HFF-Myc (cell line): ENCODE measurements around the gene CCDC83.

ENCODE experiments used
- DNase-seq: peaks from one replicate; pipeline ENCODE4 v3.0.0-alpha.2; 2011; ENCODE audit warnings: low read depth; ENCODE audit errors: extremely low read depth
- H3K4me3 ChIP-seq: replicated peaks from 2 replicates; pipeline ENCODE4 v1.5.1; 2011; ENCODE audit warnings: low read depth, mild to moderate bottlenecking, control low read depth, low read length
- TF ChIP-seq, protein P1 (sequence below): IDR thresholded peaks from 2 replicates; pipeline ENCODE4 v1.5.1; 2012; ENCODE audit warnings: mild to moderate bottlenecking, low read depth, low read length, control low read depth; ENCODE audit errors: missing control alignments

Gene CCDC83

DNA sequence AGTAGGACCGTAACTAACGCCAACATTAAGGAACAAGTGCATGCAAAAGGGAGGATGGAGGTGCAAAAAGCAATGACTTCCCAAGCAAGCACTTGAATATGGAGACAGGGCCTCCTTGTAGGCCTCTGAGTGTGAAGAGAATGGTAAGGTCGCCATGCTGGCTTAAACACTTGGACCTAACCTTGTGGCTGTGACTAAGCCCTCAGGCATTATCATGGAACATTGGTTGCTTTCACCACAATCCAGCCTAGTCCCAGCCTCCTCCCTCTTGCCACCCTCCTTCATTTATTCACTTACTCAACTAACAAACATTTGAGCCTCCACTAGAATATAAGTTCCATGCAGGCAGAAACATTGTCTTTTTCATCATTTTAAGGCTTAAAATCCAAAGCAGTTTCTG is 32.4 kb upstream of the CCDC83 start:
- TF ChIP-seq, protein P1, sequence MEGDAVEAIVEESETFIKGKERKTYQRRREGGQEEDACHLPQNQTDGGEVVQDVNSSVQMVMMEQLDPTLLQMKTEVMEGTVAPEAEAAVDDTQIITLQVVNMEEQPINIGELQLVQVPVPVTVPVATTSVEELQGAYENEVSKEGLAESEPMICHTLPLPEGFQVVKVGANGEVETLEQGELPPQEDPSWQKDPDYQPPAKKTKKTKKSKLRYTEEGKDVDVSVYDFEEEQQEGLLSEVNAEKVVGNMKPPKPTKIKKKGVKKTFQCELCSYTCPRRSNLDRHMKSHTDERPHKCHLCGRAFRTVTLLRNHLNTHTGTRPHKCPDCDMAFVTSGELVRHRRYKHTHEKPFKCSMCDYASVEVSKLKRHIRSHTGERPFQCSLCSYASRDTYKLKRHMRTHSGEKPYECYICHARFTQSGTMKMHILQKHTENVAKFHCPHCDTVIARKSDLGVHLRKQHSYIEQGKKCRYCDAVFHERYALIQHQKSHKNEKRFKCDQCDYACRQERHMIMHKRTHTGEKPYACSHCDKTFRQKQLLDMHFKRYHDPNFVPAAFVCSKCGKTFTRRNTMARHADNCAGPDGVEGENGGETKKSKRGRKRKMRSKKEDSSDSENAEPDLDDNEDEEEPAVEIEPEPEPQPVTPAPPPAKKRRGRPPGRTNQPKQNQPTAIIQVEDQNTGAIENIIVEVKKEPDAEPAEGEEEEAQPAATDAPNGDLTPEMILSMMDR: no peak
- DNase-seq: no peak
- H3K4me3 ChIP-seq: no peak overlapping the region

DNA sequence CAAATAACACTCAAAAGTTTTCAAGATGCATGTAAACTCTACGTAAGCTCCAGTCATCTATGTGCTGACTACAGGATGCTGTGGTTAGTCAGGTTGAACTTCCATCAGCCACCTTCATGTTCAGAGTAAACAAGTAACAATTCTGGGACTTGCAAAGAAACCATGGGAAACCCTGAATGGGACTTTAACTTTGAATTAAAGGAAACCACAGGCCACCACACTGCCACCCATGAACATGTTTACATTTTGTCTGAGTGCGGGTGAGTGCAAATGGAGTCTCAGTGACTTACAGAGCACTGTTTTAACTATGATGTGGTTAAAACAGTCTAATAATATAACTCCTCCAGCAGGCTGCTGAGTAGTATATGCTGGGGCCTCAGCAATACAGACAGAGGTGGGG is 31.4 kb upstream of the CCDC83 start:
- DNase-seq: no peak
- H3K4me3 ChIP-seq: no peak overlapping the region
- TF ChIP-seq, protein P1: no peak

DNA sequence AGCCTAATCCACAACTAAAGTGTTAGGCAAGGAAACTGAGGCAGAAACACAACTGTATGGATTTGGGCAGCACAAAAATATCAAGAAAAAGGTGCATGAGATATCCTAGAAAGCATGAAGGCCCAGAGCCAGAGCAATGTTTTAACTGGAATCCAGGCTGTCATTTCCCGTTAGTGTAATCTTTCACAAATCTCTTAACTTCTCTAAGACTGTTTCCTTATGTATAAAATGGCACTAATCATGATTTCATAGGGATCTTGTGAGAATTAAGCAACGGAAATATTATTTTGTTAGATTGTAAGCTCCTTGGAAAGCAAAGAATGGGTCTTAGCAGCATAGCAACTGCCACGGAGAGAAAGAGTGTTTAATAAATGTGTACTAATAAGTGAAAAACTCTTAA is 29.6 kb upstream of the CCDC83 start:
- TF ChIP-seq, protein P1: no peak
- no peak overlapping the region for H3K4me3 ChIP-seq
- DNase-seq: no peak

DNA sequence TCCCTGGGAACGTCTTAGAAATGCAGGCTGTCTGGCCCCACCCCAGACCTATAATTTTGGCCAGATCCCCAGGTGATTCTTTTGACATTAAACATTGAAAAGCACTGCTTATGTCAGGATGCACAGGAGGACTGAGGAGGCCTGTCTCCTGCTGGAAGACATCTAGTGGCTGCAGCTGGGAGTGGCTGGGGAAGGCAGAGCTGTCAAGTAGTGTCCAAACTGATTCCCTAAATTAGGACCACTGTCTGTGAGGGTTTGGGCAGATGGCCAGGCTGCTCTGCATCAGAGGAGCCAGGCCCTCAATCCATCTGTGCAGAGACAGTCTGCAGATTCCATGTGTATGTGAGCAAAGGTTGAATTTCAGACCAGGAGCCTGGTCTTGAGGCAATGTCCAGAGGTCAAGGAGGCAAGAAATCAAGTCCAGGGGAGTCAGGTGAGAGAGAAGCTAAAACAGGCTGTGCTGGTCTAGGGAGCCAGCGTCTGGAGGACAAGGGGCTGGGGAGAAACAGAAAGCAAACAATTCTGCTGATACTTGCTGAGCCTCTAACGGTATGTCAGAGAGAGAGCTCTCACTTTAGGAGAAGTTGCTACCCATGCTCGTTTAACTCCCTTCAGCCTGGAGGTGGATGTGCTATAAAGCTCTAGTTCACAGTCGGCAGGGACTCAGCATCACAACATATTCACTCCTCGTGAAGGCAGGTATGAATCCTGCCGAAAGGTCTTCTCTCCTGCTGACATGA is 28.9 kb upstream of the CCDC83 start:
- no peak overlapping the region for H3K4me3 ChIP-seq
- TF ChIP-seq, protein P1: peak; percentile 56
- no peak for DNase-seq

DNA sequence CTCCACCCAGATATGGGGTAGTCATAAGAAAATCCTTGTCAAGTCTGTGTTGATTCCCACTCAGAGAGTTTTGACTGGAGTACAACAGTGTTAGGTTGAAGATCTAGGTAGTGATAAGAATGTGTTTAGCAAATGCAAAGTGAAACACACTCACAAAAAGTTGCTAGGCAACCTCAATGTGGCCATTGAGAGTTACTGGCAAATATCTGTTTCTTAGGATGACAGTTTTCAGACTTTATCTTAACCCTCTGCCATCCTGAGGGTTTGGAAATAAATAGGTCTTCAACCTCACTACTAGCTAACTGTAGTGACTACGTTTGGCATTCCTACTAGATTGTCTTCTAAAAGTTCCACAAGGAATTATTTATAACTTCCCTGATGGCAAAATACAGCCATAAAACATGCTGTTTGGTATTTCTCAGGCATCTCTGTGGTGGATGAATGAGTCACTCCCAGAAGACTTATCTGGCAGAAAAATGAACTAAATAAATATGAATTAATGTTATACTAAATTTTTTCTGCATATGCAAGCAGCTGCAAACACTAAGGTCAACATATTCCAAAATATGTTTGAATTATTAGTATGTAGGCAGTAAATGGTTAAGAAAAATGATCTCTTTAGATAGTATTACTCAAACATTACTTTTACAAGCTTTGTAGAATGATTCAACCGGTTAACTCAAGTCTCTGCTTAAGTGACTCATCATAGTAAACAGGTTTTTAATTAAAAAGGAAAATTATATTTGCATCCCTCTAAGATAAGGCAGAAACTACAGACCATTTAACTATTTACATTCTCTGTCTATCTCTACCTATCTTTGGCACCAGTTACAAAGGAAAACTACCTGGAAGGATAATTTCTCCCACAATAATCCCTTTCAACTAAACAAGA is 27.2 kb upstream of the CCDC83 start:
- DNase-seq: peak; percentile 66
- no peak overlapping the region for H3K4me3 ChIP-seq
- TF ChIP-seq, protein P1: no peak

DNA sequence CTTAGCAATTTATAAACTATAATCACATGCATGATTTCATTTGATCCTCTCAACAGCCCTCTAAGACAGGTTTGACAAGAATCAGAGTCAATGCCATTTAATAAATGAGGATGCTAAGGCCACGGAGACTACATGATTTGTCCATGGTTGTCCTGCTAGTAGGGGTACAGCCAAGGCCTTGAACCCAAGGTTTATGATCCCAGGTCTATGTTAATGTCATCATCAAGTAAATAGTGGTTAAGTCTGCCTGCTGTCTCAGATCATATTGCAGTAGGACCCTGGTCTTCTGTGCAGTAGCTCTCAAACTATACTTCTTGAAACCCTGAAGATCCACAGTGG is 26.6 kb upstream of the CCDC83 start:
- TF ChIP-seq, protein P1: no peak
- no peak overlapping the region for H3K4me3 ChIP-seq
- no peak for DNase-seq
